ENCODE data around the gene FAM170B.

GRCh38 chr10:49151025-49151445, 17.2 kb upstream of the FAM170B start:
- TF ChIP-seq EZH2phosphoT487 (IDR thresholded peaks at IDR 0.05) = no peak
- TF ChIP-seq CTCF (IDR thresholded peaks at IDR 0.05) = no peak

Measured in neural progenitor cell (in vitro differentiated cells).